Mesendoderm (in vitro differentiated cells): ENCODE measurements around the gene TBC1D22B.
A peak's percentile ranks its signal among the peaks of the same experiment; 100 is the strongest.

ENCODE experiments used
- DNase-seq: peaks from one replicate; pipeline ENCODE4 v3.0.0; 2013
- H2AK5ac ChIP-seq: 2 replicates; pipeline ENCODE4 v1.6.1; 2013; ENCODE audit warnings: low read length, inconsistent platforms
- H2BK120ac ChIP-seq: 2 replicates; pipeline ENCODE4 v1.6.1; 2013; ENCODE audit warnings: low read depth, mild to moderate bottlenecking, low read length, moderate library complexity, mixed read lengths
- H2BK15ac ChIP-seq: replicated peaks from 2 replicates; pipeline ENCODE4 v1.6.1; 2013; ENCODE audit warnings: low read depth, mild to moderate bottlenecking, moderate library complexity
- H2BK5ac ChIP-seq: 2 replicates; pipeline ENCODE4 v1.6.1; 2013; ENCODE audit warnings: low read length, inconsistent platforms
- H3K18ac ChIP-seq: 2 replicates; pipeline ENCODE4 v1.6.1; 2013; ENCODE audit warnings: mild to moderate bottlenecking, low read length, mixed read lengths
- H3K23ac ChIP-seq: one replicate; pipeline ENCODE4 v1.6.1; 2013; ENCODE audit warnings: low read length
- H3K27ac ChIP-seq: 2 replicates; pipeline ENCODE4 v1.5.1; 2013; ENCODE audit warnings: low read depth, mild to moderate bottlenecking, inconsistent platforms, low read length, moderate library complexity
- H3K27me3 ChIP-seq: 2 replicates; pipeline ENCODE4 v1.6.1; 2013; ENCODE audit warnings: low read length, control low read depth, mild to moderate bottlenecking, inconsistent platforms; ENCODE audit not compliant: insufficient read depth, poor library complexity
- H3K36me3 ChIP-seq: 2 replicates; pipeline ENCODE4 v1.6.1; 2013; ENCODE audit warnings: low read length, inconsistent platforms; ENCODE audit not compliant: control insufficient read depth, insufficient read depth
- H3K4ac ChIP-seq: one replicate; pipeline ENCODE4 v1.6.1; 2013; ENCODE audit warnings: low read depth, mild to moderate bottlenecking, low read length, moderate library complexity
- H3K4me1 ChIP-seq: 2 replicates; pipeline ENCODE4 v1.6.1; 2013; ENCODE audit warnings: low read depth, low read length, inconsistent platforms; ENCODE audit not compliant: control insufficient read depth
- H3K4me2 ChIP-seq: 2 replicates; pipeline ENCODE4 v1.6.1; 2013; ENCODE audit warnings: low read length
- H3K4me3 ChIP-seq: 2 replicates; pipeline ENCODE4 v1.5.1; 2013; ENCODE audit warnings: mild to moderate bottlenecking, low read length
- H3K56ac ChIP-seq: one replicate; pipeline ENCODE4 v1.6.1; 2013; ENCODE audit warnings: low read length
- H3K79me1 ChIP-seq: 2 replicates; pipeline ENCODE4 v1.6.1; 2013; ENCODE audit warnings: low read length, inconsistent platforms
- H3K79me2 ChIP-seq: 2 replicates; pipeline ENCODE4 v1.6.1; 2013; ENCODE audit warnings: mild to moderate bottlenecking, low read length; ENCODE audit not compliant: control insufficient read depth, insufficient read depth
- H3K9ac ChIP-seq: 2 replicates; pipeline ENCODE4 v1.6.1; 2013; ENCODE audit warnings: low read length, inconsistent platforms
- H4K5ac ChIP-seq: one replicate; pipeline ENCODE4 v1.6.1; 2013; ENCODE audit warnings: low read length
- H4K8ac ChIP-seq: one replicate; pipeline ENCODE4 v1.6.1; 2013; ENCODE audit warnings: low read depth, mild to moderate bottlenecking, control low read depth, low read length, moderate library complexity
- WGBS: extraction: QIAGEN DNeasy Blood & Tissue Kit; methylation state at CpG from one replicate; pipeline ENCODE4 v1.1.7; 2013; ENCODE audit warnings: low lambda C conversion rate, missing lambda C conversion rate; ENCODE audit not compliant: insufficient coverage; ENCODE audit errors: extremely low coverage; 5-methylcytosine and 5-hydroxymethylcytosine counted together

The TBC1D22B gene

DNA sequence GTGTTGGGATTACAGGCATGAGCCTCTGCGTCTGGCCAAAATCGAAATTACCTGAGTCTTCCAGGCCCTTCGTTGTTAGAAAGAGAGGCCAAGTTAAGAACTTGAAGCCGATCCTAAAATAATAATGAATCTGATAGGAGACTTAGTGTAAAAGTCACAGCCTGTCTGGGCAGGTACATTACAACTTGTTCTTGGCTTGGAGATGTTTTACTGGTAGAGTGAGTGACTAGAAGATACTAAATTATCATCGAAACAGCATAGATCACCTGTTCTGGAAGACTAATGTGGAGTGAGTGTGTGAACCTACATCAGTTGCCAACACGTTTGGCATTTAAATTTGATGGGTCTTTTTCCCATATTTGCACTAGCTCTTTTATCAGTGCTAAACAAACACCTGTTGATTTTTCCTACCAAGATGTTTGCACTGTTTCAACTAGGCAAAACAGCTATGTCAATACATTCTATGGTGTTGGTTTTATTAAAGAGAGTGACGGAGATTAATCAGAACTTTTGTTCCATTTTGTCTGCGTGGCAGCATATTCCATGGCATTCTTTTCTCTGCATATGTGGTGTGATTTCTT is 5.0 kb downstream of the TBC1D22B start:
- peaks cover 2% of the 10 kb centered on the region for H3K4me1 ChIP-seq
- no peak overlapping the region for H3K18ac ChIP-seq
- no peaks in the 10 kb centered on the region for H3K27me3 ChIP-seq
- H2AK5ac ChIP-seq = no peak overlapping the region
- no peak overlapping the region for H3K4me3 ChIP-seq
- no peak overlapping the region for H3K9ac ChIP-seq
- no peak for DNase-seq
- no peak overlapping the region for H2BK120ac ChIP-seq
- H3K23ac ChIP-seq = no peak overlapping the region
- H3K79me2 ChIP-seq = peaks cover 12% of the 10 kb centered on the region
- no peak overlapping the region for H3K56ac ChIP-seq
- no peak overlapping the region for H4K8ac ChIP-seq
- no peak overlapping the region for H2BK5ac ChIP-seq
- WGBS = no CpG with 5 or more reads among the region's 8 CpGs
- H3K4ac ChIP-seq = no peak overlapping the region
- no peak overlapping the region for H2BK15ac ChIP-seq
- no peak overlapping the region for H4K5ac ChIP-seq
- H3K27ac ChIP-seq = no peak overlapping the region
- no peak overlapping the region for H3K4me2 ChIP-seq
- H3K36me3 ChIP-seq = no peaks in the 10 kb centered on the region
- peaks cover 10% of the 10 kb centered on the region for H3K79me1 ChIP-seq

DNA sequence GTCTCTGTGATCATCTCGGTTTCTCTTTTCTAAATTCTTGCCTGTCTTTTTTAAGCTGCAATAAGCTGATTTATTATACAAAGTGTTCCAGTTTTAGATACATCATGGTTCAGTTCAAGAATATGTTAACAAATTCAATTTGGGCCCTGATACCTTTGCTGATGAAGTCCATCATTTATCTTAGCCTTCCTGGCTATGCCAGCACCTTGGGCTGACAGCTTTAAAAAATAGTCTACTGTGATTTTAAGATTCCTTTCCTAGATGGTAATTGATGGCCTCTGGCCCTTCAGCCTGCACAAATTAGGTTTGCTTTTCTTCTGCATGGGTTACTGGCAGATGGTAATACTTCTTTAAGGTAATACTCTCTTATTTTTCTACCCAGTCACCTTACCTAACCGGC is 7.4 kb downstream of the TBC1D22B start:
- Histone ChIP-seq H3K9ac (no peak overlapping the region), H4K5ac (no peak overlapping the region), H3K27me3 (no peaks in the 10 kb centered on the region), H2AK5ac (no peak overlapping the region), H2BK5ac (no peak overlapping the region), H2BK15ac (no peak overlapping the region), H3K27ac (no peak overlapping the region), H3K56ac (no peak overlapping the region), H3K36me3 (no peaks in the 10 kb centered on the region), H3K79me2 (peaks cover 10% of the 10 kb centered on the region), H3K79me1 (peaks cover 7% of the 10 kb centered on the region), H3K23ac (no peak overlapping the region), H3K4me1 (peaks cover 2% of the 10 kb centered on the region), H3K18ac (no peak overlapping the region), H4K8ac (no peak overlapping the region), H2BK120ac (no peak overlapping the region), H3K4me3 (no peak overlapping the region), H3K4ac (no peak overlapping the region), H3K4me2 (no peak overlapping the region)
- no peak for DNase-seq
- WGBS = no CpG with 5 or more reads among the region's 2 CpGs

GRCh38 chr6:37265860-37266259 is 8.3 kb downstream of the TBC1D22B start:
- H2BK15ac ChIP-seq = no peak overlapping the region
- no CpG with 5 or more reads among the region's 3 CpGs for WGBS
- no peak overlapping the region for H3K9ac ChIP-seq
- no peak overlapping the region for H3K23ac ChIP-seq
- H2BK5ac ChIP-seq = no peak overlapping the region
- no peak overlapping the region for H4K8ac ChIP-seq
- peak; percentile 40 for DNase-seq
- H3K4ac ChIP-seq = no peak overlapping the region
- peaks cover 2% of the 10 kb centered on the region for H3K4me1 ChIP-seq
- no peaks in the 10 kb centered on the region for H3K27me3 ChIP-seq
- H2BK120ac ChIP-seq = no peak overlapping the region
- H4K5ac ChIP-seq = no peak overlapping the region
- H2AK5ac ChIP-seq = no peak overlapping the region
- peaks cover 7% of the 10 kb centered on the region for H3K79me1 ChIP-seq
- no peak overlapping the region for H3K56ac ChIP-seq
- no peak overlapping the region for H3K27ac ChIP-seq
- no peak overlapping the region for H3K4me3 ChIP-seq
- peaks cover 8% of the 10 kb centered on the region for H3K79me2 ChIP-seq
- H3K18ac ChIP-seq = no peak overlapping the region
- H3K4me2 ChIP-seq = no peak overlapping the region
- H3K36me3 ChIP-seq = no peaks in the 10 kb centered on the region

DNA sequence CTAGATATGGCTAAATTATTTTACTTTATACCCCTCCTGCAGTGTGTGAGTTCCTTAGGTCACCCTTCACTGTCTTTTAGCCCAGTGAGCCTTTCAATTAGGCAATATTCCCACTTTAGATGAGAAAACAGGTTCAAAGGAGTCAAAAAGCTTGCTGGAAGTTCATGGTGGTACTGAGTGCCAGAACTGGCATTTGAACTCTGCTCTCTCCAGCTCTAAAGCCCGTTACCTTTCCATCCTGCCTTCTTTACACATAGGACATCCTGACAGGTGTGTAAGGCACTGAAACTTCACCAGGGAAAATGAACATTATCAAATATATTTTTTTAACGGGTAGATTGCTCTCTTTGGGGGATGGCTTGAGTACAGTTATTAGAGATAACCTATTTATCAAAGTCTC is 11.5 kb downstream of the TBC1D22B start:
- Histone ChIP-seq H2AK5ac (no peak overlapping the region), H3K4ac (no peak overlapping the region), H3K79me1 (no peaks in the 10 kb centered on the region), H3K79me2 (no peaks in the 10 kb centered on the region), H4K8ac (no peak overlapping the region), H4K5ac (no peak overlapping the region), H3K27ac (no peak overlapping the region), H3K36me3 (no peaks in the 10 kb centered on the region), H3K9ac (no peak overlapping the region), H3K4me1 (peaks cover 2% of the 10 kb centered on the region), H2BK15ac (no peak overlapping the region), H3K23ac (no peak overlapping the region), H3K56ac (no peak overlapping the region), H3K4me2 (no peak overlapping the region), H2BK5ac (no peak overlapping the region), H3K4me3 (no peak overlapping the region), H3K27me3 (no peaks in the 10 kb centered on the region), H3K18ac (no peak overlapping the region), H2BK120ac (no peak overlapping the region)
- WGBS = no CpG with 5 or more reads among the region's 2 CpGs
- DNase-seq = no peak

- no CpG with 5 or more reads among the region's 8 CpGs for WGBS
- no peak overlapping the region for H3K18ac ChIP-seq
- no peaks in the 10 kb centered on the region for H3K27me3 ChIP-seq
These were observed 15.4 kb downstream of the TBC1D22B start for GRCh38 chr6:37272834-37273566.

More at GRCh38 chr6:37272834-37273566, 15.4 kb downstream of the TBC1D22B start:
- no peak overlapping the region for H3K9ac ChIP-seq
- no peak overlapping the region for H3K56ac ChIP-seq
- peaks cover 5% of the 10 kb centered on the region for H3K79me1 ChIP-seq
- H3K4me3 ChIP-seq = no peak overlapping the region
- no peaks in the 10 kb centered on the region for H3K4me1 ChIP-seq
- no peak overlapping the region for H3K23ac ChIP-seq
- no peak overlapping the region for H2AK5ac ChIP-seq
- no peak overlapping the region for H3K4me2 ChIP-seq
- H2BK120ac ChIP-seq = no peak overlapping the region
- no peak overlapping the region for H3K4ac ChIP-seq
- H4K8ac ChIP-seq = no peak overlapping the region
- H4K5ac ChIP-seq = no peak overlapping the region
- H3K27ac ChIP-seq = no peak overlapping the region
- H3K79me2 ChIP-seq = no peaks in the 10 kb centered on the region
- DNase-seq = no peak
- no peaks in the 10 kb centered on the region for H3K36me3 ChIP-seq
- H2BK5ac ChIP-seq = no peak overlapping the region
- no peak overlapping the region for H2BK15ac ChIP-seq
